Upper lobe of right lung (tissue), 1 donor: ENCODE measurements around the gene GJB6. TPM values are rescaled to one million over a fixed set of nuclear protein-coding genes. Genes with fewer than 3 reads are reported as not detected.

ENCODE experiments used
- ATAC-seq: fragments of 200-7000 bp; cut with Tn5 transposase; one replicate; pipeline ENCODE4 v1.9.1; 2020; ENCODE audit warnings: mild to moderate bottlenecking, moderate library complexity
- DNase-seq: peaks from one replicate; pipeline ENCODE4 v3.0.0-alpha.2; 2020
- H3K27ac ChIP-seq: fragments of 200-600 bp; one replicate; pipeline ENCODE4 v1.8.0; 2022
- H3K27me3 ChIP-seq: fragments of 200-600 bp; one replicate; pipeline ENCODE4 v1.8.0; 2022; ENCODE audit warnings: mild to moderate bottlenecking
- H3K36me3 ChIP-seq: fragments of 200-600 bp; one replicate; pipeline ENCODE4 v1.8.0; 2022
- H3K4me1 ChIP-seq: fragments of 200-600 bp; one replicate; pipeline ENCODE4 v1.8.0; 2022
- H3K4me3 ChIP-seq: fragments of 200-600 bp; one replicate; pipeline ENCODE4 v1.8.0; 2022; ENCODE audit warnings: mild to moderate bottlenecking
- H3K9me3 ChIP-seq: fragments of 200-600 bp; one replicate; pipeline ENCODE4 v1.8.0; 2022
- CTCF ChIP-seq: fragments of 200-600 bp; IDR thresholded peaks from one replicate; pipeline ENCODE4 v1.8.0; 2022; ENCODE audit warnings: antibody characterized with exemption
- intact Hi-C: fragments of 100-400 bp; cut with DNase I; formaldehyde crosslinking; loops from one replicate; pipeline ENCODE4 v1.11.0; 2022
- total RNA-seq: library from RNA; stranded (reverse); fragmentation: NEBNext Ultra II Directional; extraction: Animal tissue kit (Norgen Biotek cat#: 25700); gene quantifications from one replicate; pipeline ENCODE4 v1.2.1, GENCODE V29; 2021
- donor health status: DM: no; HTN: yes; CAD: no; lungs with severe emphysema.

GJB6 gene
- total RNA-seq, 1 donor from 2014 or later, result not detected

- no peak for ATAC-seq
- DNase-seq, result no peak
- intact Hi-C loops, result no loop called here
- Histone ChIP-seq H3K36me3 (no peaks in the 10 kb centered on the region), H3K9me3 (no peaks in the 10 kb centered on the region), H3K27ac (no peak overlapping the region), H3K4me1 (peaks cover 25% of the 10 kb centered on the region), H3K27me3 (peaks cover 37% of the 10 kb centered on the region), H3K4me3 (no peak overlapping the region)
- no peak for TF ChIP-seq CTCF
These were observed 42.0 kb downstream of the GJB6 start for GRCh38 chr13:20190076-20190475.

GRCh38 chr13:20188667-20189553 lies 43.2 kb downstream of the GJB6 start:
- TF ChIP-seq CTCF, result no peak
- intact Hi-C loops, result no loop called here
- H3K36me3 ChIP-seq, result no peaks in the 10 kb centered on the region
- ATAC-seq (peak; percentile 63), DNase-seq (peak; percentile 74)
- no peak overlapping the region for H3K4me3 ChIP-seq
- H3K4me1 ChIP-seq, result peaks cover 20% of the 10 kb centered on the region
- no peaks in the 10 kb centered on the region for H3K9me3 ChIP-seq
- no peak overlapping the region for H3K27ac ChIP-seq
- H3K27me3 ChIP-seq, result peaks cover 25% of the 10 kb centered on the region

- Histone ChIP-seq H3K36me3 (no peaks in the 10 kb centered on the region), H3K9me3 (no peaks in the 10 kb centered on the region), H3K4me3 (no peak overlapping the region), H3K4me1 (no peaks in the 10 kb centered on the region), H3K27ac (no peak overlapping the region), H3K27me3 (peaks cover 4% of the 10 kb centered on the region)
- ATAC-seq (no peak), DNase-seq (no peak)
- intact Hi-C loops, result no loop called here
- no peak for TF ChIP-seq CTCF
These were observed 45.3 kb downstream of the GJB6 start for GRCh38 chr13:20186771-20187170.

GRCh38 chr13:20185366-20186056 lies 46.6 kb downstream of the GJB6 start:
- TF ChIP-seq CTCF, result no peak
- intact Hi-C loops, result no loop called here
- H3K27me3 ChIP-seq, result peaks cover 7% of the 10 kb centered on the region
- H3K36me3 ChIP-seq, result no peaks in the 10 kb centered on the region
- H3K4me3 ChIP-seq, result no peak overlapping the region
- no peak for DNase-seq
- no peak overlapping the region for H3K27ac ChIP-seq
- H3K9me3 ChIP-seq, result no peaks in the 10 kb centered on the region
- no peaks in the 10 kb centered on the region for H3K4me1 ChIP-seq
- ATAC-seq, result no peak

- no peaks in the 10 kb centered on the region for H3K9me3 ChIP-seq
- H3K4me1 ChIP-seq, result no peaks in the 10 kb centered on the region
- intact Hi-C loops, result no loop called here
- peaks cover 34% of the 10 kb centered on the region for H3K27me3 ChIP-seq
- TF ChIP-seq CTCF, result peak; percentile 80
- H3K27ac ChIP-seq, result no peak overlapping the region
- peak; percentile 96 for ATAC-seq
- DNase-seq, result no peak
- no peak overlapping the region for H3K4me3 ChIP-seq
- H3K36me3 ChIP-seq, result no peaks in the 10 kb centered on the region
These were observed 49.8 kb downstream of the GJB6 start for GRCh38 chr13:20182231-20182846.
